A549 (cell line): ENCODE results near the gene MAGI1.

Experiments
- EP300 ChIP-seq, 2 experiments: fragments of >200 bp; sonication (Bioruptor Twin); formaldehyde crosslinking; IDR thresholded peaks; 2 replicates in 1 of 2; 3 replicates in 1 of 2; pipeline ENCODE4 v1.6.1; 2016 to 2017
- HDAC2 ChIP-seq: fragments of 200-600 bp; sonication (generic); IDR thresholded peaks from 2 replicates; pipeline ENCODE4 v1.6.1; 2016
- JUNB ChIP-seq: fragments of >200 bp; sonication (Bioruptor Twin); formaldehyde crosslinking; IDR thresholded peaks from 2 replicates; pipeline ENCODE4 v1.6.1; 2016
- MAFK ChIP-seq: fragments of 450-650 bp; IDR thresholded peaks from 2 replicates; pipeline ENCODE4 v1.6.1; 2014; ENCODE audit not compliant: partially characterized antibody
- NFE2L2 ChIP-seq: fragments of 150-350 bp; conservative IDR thresholded peaks from 2 replicates; pipeline ENCODE4 v1.6.1; 2014; ENCODE audit warnings: low read length
- POLR2A ChIP-seq: IDR thresholded peaks from 2 replicates; pipeline ENCODE4 v1.6.1; 2012; ENCODE audit warnings: mild to moderate bottlenecking, low read length
- RAD21 ChIP-seq, 2 experiments: fragments of >200 bp in 1 of 2; sonication (Bioruptor Twin) in 1 of 2; formaldehyde crosslinking in 1 of 2; IDR thresholded peaks in 1 of 2; conservative IDR thresholded peaks in 1 of 2; 2 replicates in 1 of 2; 3 replicates in 1 of 2; pipeline ENCODE4 v1.6.1; 2012 to 2018; ENCODE audit warnings: inconsistent platforms in 1 of 2
- ZNF302 ChIP-seq: fragments of 250-450 bp; sonication (Bioruptor Pico); IDR thresholded peaks from 2 replicates; pipeline ENCODE4 v1.9.0; 2021; ENCODE audit warnings: inconsistent platforms, mild to moderate bottlenecking, moderate library complexity
- TF ChIP-seq, protein P1 (sequence below): fragments of 450-650 bp; IDR thresholded peaks from 2 replicates; pipeline ENCODE4 v1.6.1; 2014; ENCODE audit warnings: antibody characterized with exemption
- TF ChIP-seq, protein P2 (sequence below): fragments of >200 bp; sonication (Bioruptor Twin); formaldehyde crosslinking; IDR thresholded peaks from 3 replicates; pipeline ENCODE4 v1.5.1; 2016
- TF ChIP-seq, protein P3 (sequence below): IDR thresholded peaks from 2 replicates; pipeline ENCODE4 v1.6.1; 2012

DNA sequence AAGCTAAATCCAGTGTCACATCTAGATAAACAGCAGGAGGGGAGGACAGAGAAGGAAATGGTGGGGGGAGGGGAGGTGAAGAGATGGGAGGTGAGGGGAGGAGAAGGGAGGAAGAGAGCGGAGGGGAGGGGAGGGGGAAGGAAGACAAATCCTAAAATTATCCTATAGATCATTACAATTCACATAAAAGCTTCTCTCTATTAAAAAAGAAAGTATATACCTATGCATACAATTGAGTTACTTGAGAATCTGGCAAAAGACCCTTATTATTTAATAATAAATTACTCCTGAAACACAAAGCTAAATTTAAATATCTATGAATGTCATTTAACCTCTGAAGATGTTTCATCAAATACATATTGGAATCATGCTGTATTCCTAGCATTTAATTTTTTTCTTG, 303.9 kb downstream of the MAGI1 start:
- TF ChIP-seq, protein P1, sequence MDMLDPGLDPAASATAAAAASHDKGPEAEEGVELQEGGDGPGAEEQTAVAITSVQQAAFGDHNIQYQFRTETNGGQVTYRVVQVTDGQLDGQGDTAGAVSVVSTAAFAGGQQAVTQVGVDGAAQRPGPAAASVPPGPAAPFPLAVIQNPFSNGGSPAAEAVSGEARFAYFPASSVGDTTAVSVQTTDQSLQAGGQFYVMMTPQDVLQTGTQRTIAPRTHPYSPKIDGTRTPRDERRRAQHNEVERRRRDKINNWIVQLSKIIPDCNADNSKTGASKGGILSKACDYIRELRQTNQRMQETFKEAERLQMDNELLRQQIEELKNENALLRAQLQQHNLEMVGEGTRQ, result no peak
- TF ChIP-seq NFE2L2, result no peak
- TF ChIP-seq, protein P2, sequence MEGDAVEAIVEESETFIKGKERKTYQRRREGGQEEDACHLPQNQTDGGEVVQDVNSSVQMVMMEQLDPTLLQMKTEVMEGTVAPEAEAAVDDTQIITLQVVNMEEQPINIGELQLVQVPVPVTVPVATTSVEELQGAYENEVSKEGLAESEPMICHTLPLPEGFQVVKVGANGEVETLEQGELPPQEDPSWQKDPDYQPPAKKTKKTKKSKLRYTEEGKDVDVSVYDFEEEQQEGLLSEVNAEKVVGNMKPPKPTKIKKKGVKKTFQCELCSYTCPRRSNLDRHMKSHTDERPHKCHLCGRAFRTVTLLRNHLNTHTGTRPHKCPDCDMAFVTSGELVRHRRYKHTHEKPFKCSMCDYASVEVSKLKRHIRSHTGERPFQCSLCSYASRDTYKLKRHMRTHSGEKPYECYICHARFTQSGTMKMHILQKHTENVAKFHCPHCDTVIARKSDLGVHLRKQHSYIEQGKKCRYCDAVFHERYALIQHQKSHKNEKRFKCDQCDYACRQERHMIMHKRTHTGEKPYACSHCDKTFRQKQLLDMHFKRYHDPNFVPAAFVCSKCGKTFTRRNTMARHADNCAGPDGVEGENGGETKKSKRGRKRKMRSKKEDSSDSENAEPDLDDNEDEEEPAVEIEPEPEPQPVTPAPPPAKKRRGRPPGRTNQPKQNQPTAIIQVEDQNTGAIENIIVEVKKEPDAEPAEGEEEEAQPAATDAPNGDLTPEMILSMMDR, result no peak
- TF ChIP-seq, protein P3, sequence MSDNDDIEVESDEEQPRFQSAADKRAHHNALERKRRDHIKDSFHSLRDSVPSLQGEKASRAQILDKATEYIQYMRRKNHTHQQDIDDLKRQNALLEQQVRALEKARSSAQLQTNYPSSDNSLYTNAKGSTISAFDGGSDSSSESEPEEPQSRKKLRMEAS, result no peak
- TF ChIP-seq HDAC2, result no peak
- no peak for TF ChIP-seq MAFK
- no peak for TF ChIP-seq POLR2A
- no peak for TF ChIP-seq ZNF302 (CRISPR knock-in tag)
- no peak for TF ChIP-seq JUNB
- TF ChIP-seq RAD21 (conservative IDR thresholded peaks at IDR 0.05 in 1 of 2, IDR thresholded peaks at IDR 0.05 in 1 of 2), result no peak
- no peak for TF ChIP-seq EP300 (IDR thresholded peaks at IDR 0.05)
